GM18505 (cell line): ENCODE data around the gene CDKN1C.

Source experiments
- ATAC-seq: cut with Tn5 transposase; IDR thresholded peaks from one replicate; pipeline ENCODE4 v1.9.1; 2021; ENCODE audit not compliant: unreplicated experiment
- POLR2A ChIP-seq: IDR thresholded peaks from 4 replicates; pipeline ENCODE4 v1.6.1; 2011; ENCODE audit warnings: borderline replicate concordance; ENCODE audit not compliant: insufficient read depth, insufficient read length; ENCODE audit errors: extremely low read depth

Gene CDKN1C

GRCh38 chr11:2857276-2857675 lies 28.3 kb downstream of the CDKN1C start:
- ATAC-seq: no peak
- TF ChIP-seq POLR2A: no peak

GRCh38 chr11:2855162-2855561 lies 30.4 kb downstream of the CDKN1C start:
- ATAC-seq: no peak

GRCh38 chr11:2853997-2854560 lies 31.5 kb downstream of the CDKN1C start:
- ATAC-seq: no peak
- no peak for TF ChIP-seq POLR2A

More at GRCh38 chr11:2855162-2855561, 30.4 kb downstream of the CDKN1C start:
- TF ChIP-seq POLR2A: no peak

GRCh38 chr11:2853401-2853800 lies 32.2 kb downstream of the CDKN1C start:
- ATAC-seq: no peak

GRCh38 chr11:2849994-2850770 lies 35.4 kb downstream of the CDKN1C start:
- no peak for TF ChIP-seq POLR2A
- ATAC-seq: no peak

More at GRCh38 chr11:2853401-2853800, 32.2 kb downstream of the CDKN1C start:
- no peak for TF ChIP-seq POLR2A

GRCh38 chr11:2848497-2848896 lies 37.1 kb downstream of the CDKN1C start:
- no peak for TF ChIP-seq POLR2A
- no peak for ATAC-seq

GRCh38 chr11:2847561-2847960 lies 38.0 kb downstream of the CDKN1C start:
- no peak for ATAC-seq
- TF ChIP-seq POLR2A: no peak

GRCh38 chr11:2846470-2846869 lies 39.1 kb downstream of the CDKN1C start:
- no peak for TF ChIP-seq POLR2A
- no peak for ATAC-seq

- no peak for TF ChIP-seq POLR2A
- no peak for ATAC-seq
Measured at GRCh38 chr11:2846056-2846455, 39.5 kb downstream of the CDKN1C start.

GRCh38 chr11:2844996-2845395 lies 40.6 kb downstream of the CDKN1C start:
- ATAC-seq: no peak
- TF ChIP-seq POLR2A: no peak

- no peak for TF ChIP-seq POLR2A
- no peak for ATAC-seq
Measured at GRCh38 chr11:2844116-2844842, 41.3 kb downstream of the CDKN1C start.

GRCh38 chr11:2843551-2843950 lies 42.0 kb downstream of the CDKN1C start:
- TF ChIP-seq POLR2A: no peak
- ATAC-seq: no peak

- no peak for ATAC-seq
- TF ChIP-seq POLR2A: no peak
Measured at GRCh38 chr11:2842876-2843275, 42.7 kb downstream of the CDKN1C start.

- TF ChIP-seq POLR2A: no peak
- no peak for ATAC-seq
Measured at GRCh38 chr11:2841411-2842190, 44.0 kb downstream of the CDKN1C start.

GRCh38 chr11:2839395-2839943 lies 46.1 kb downstream of the CDKN1C start:
- ATAC-seq: no peak
- TF ChIP-seq POLR2A: no peak
